PC-3 (cell line): ENCODE data around the gene ZNF18. TPM values are rescaled to one million over a fixed set of nuclear protein-coding genes. Genes with fewer than 3 reads are reported as not detected.
"Not testable (repeated sequence)": the region's sequence is repeated elsewhere in the genome, so short reads cannot be mapped to it uniquely, and the experiment has no call there.

ENCODE experiments used
- ATAC-seq: fragments of 200-7000 bp; cut with Tn5 transposase; 2 replicates; pipeline ENCODE4 v1.9.1; 2020; ENCODE audit warnings: mild to moderate bottlenecking, moderate library complexity
- BruUV-seq: library from RNA; stranded (reverse); fragments of 400-500 nt; replicated peaks from 2 replicates; lab custom pipeline; 2021; lab: Mats Ljungman, UMichigan
- CTCF ChIA-PET: fragments of 300-600 bp; sonication (Branson Sonifier 250); formaldehyde crosslinking; loops from one replicate; lab custom pipeline; 2022; ENCODE audit warnings: antibody characterized with exemption; lab: Charles Lee
- POLR2A ChIA-PET: fragments of 300-600 bp; sonication (Branson Sonifier 250); formaldehyde crosslinking; loops from one replicate; lab custom pipeline; 2022; ENCODE audit warnings: antibody characterized with exemption; ENCODE audit not compliant: unreplicated experiment; lab: Charles Lee
- DNase-seq: peaks from one replicate; pipeline ENCODE4 v3.0.0-alpha.2; 2015
- H2AFZ ChIP-seq: fragments of 300-600 bp; sonication (generic); 2 replicates; pipeline ENCODE4 v1.6.0; 2016; ENCODE audit warnings: antibody characterized with exemption, low read length
- H3F3A ChIP-seq: fragments of 300-600 bp; sonication (generic); one replicate; pipeline ENCODE4 v1.6.0; 2017; ENCODE audit warnings: antibody characterized with exemption, low read length, control low read depth, mild to moderate bottlenecking; ENCODE audit not compliant: unreplicated experiment
- H3K27ac ChIP-seq: fragments of 300-600 bp; sonication (generic); 2 replicates; pipeline ENCODE4 v1.5.1; 2016; ENCODE audit warnings: mild to moderate bottlenecking, low read length
- H3K27me3 ChIP-seq: fragments of 300-600 bp; sonication (generic); 2 replicates; pipeline ENCODE4 v1.6.1; 2016; ENCODE audit warnings: low read length, mixed read lengths
- H3K36me3 ChIP-seq: fragments of 300-600 bp; sonication (generic); 2 replicates; pipeline ENCODE4 v1.6.1; 2016; ENCODE audit warnings: low read depth, mixed run types, low read length, mixed read lengths
- H3K4me1 ChIP-seq: fragments of 300-600 bp; sonication (generic); 2 replicates; pipeline ENCODE4 v1.5.1; 2016; ENCODE audit warnings: low read length; ENCODE audit not compliant: insufficient read depth
- H3K4me2 ChIP-seq: fragments of 300-600 bp; sonication (generic); 2 replicates; pipeline ENCODE4 v1.6.0; 2016; ENCODE audit warnings: low read length
- H3K4me3 ChIP-seq: fragments of 300-600 bp; sonication (generic); 2 replicates; pipeline ENCODE4 v1.5.1; 2016; ENCODE audit warnings: mild to moderate bottlenecking, low read length, mixed read lengths
- H3K79me2 ChIP-seq: fragments of 300-600 bp; sonication (generic); 2 replicates; pipeline ENCODE4 v1.6.1; 2017; ENCODE audit warnings: low read length, mixed read lengths
- H3K9ac ChIP-seq: fragments of 300-600 bp; sonication (generic); 2 replicates; pipeline ENCODE4 v1.6.0; 2016; ENCODE audit warnings: mild to moderate bottlenecking, low read length
- H3K9me2 ChIP-seq: fragments of 300-600 bp; sonication (generic); replicated peaks from 2 replicates; pipeline ENCODE4 v1.6.1; 2016; ENCODE audit warnings: mixed run types, low read length, mixed read lengths
- H3K9me3 ChIP-seq: fragments of 300-600 bp; sonication (generic); 2 replicates; pipeline ENCODE4 v1.6.1; 2016; ENCODE audit warnings: low read length, mixed read lengths
- H4K20me1 ChIP-seq: fragments of 300-600 bp; sonication (generic); 2 replicates; pipeline ENCODE4 v1.6.1; 2016; ENCODE audit warnings: low read length, mixed read lengths
- CTCF ChIP-seq: fragments of 300-600 bp; sonication (generic); conservative IDR thresholded peaks from 2 replicates; pipeline ENCODE4 v1.5.1; 2017; ENCODE audit warnings: antibody characterized with exemption, low read depth, mild to moderate bottlenecking, low read length
- EZH2 ChIP-seq: fragments of 300-600 bp; sonication (generic); IDR thresholded peaks from one replicate; pipeline ENCODE4 v1.6.1; 2017; ENCODE audit warnings: antibody characterized with exemption, mild to moderate bottlenecking, low read length; ENCODE audit not compliant: unreplicated experiment
- EZH2phosphoT487 ChIP-seq: fragments of 300-600 bp; sonication (generic); IDR thresholded peaks from 2 replicates; pipeline ENCODE4 v1.6.1; 2018; ENCODE audit warnings: mild to moderate bottlenecking, antibody characterized with exemption, low read length, borderline replicate concordance
- intact Hi-C: fragments of 100-400 bp; cut with micrococcal nuclease; formaldehyde crosslinking; loops from 2 replicates; pipeline ENCODE4 v1.9.0; 2023
- total RNA-seq: library from RNA; depleted of rRNA; stranded (reverse); fragments of >200 nt; gene quantifications from 2 replicates; pipeline ENCODE4 v1.2.3, GENCODE V29; 2014

ZNF18 gene
- total RNA-seq, 1 experiment from 2014 or later, result 10.1 TPM

- Histone ChIP-seq H3F3A (no peaks in the 10 kb centered on the region), H3K36me3 (0 out of 2 replicates have a peak, but pooled peaks cover 2% of the 10 kb centered on the region), H3K4me3 (no peak overlapping the region), H3K9me2 (no peaks in the 10 kb centered on the region), H2AFZ (no peak overlapping the region), H3K4me2 (no peak overlapping the region), H3K79me2 (no peaks in the 10 kb centered on the region), H3K27me3 (no peaks in the 10 kb centered on the region), H3K27ac (no peak overlapping the region), H4K20me1 (no peaks in the 10 kb centered on the region), H3K9me3 (no peaks in the 10 kb centered on the region), H3K4me1 (no peaks in the 10 kb centered on the region), H3K9ac (no peak overlapping the region)
- TF ChIP-seq EZH2phosphoT487 (no peak), EZH2 (no peak), CTCF (peak; percentile 75)
- ChIA-PET CTCF (interaction anchor here (0.5 kb wide), 1 partner anchor 121 kb away, joined by 5 read pairs; no protein-coding TSS in a partner anchor), POLR2A (interaction anchor here (0.6 kb wide), 1 partner anchor 25 kb away, joined by 7 read pairs; no protein-coding TSS in a partner anchor)
- ATAC-seq (no peak), DNase-seq (peak; percentile 41)
- intact Hi-C loops, result no loop called here
- BruUV-seq, result no TSS peak
Measured at GRCh38 chr17:11980813-11981212, 16.5 kb downstream of the ZNF18 start.

- H3K9ac ChIP-seq, result no peak overlapping the region
- no peaks in the 10 kb centered on the region for H3F3A ChIP-seq
- no peaks in the 10 kb centered on the region for H4K20me1 ChIP-seq
- H3K9me2 ChIP-seq, result no peaks in the 10 kb centered on the region
- POLR2A ChIA-PET, result no interaction called here
- H3K4me3 ChIP-seq, result no peak overlapping the region
- no peak for DNase-seq
- TF ChIP-seq EZH2 (no peak), EZH2phosphoT487 (no peak), CTCF (no peak)
- H3K79me2 ChIP-seq, result no peaks in the 10 kb centered on the region
- H2AFZ ChIP-seq, result no peak overlapping the region
- BruUV-seq, result no TSS peak
- no peaks in the 10 kb centered on the region for H3K9me3 ChIP-seq
- intact Hi-C loops, result no loop called here
- H3K27me3 ChIP-seq, result no peaks in the 10 kb centered on the region
- no peak overlapping the region for H3K4me2 ChIP-seq
- no peak for ATAC-seq
- no peak overlapping the region for H3K27ac ChIP-seq
- no peaks in the 10 kb centered on the region for H3K4me1 ChIP-seq
- CTCF ChIA-PET, result no interaction called here
- H3K36me3 ChIP-seq, result 0 out of 2 replicates have a peak, but pooled peaks cover 2% of the 10 kb centered on the region
Measured at GRCh38 chr17:11979795-11980194, 17.5 kb downstream of the ZNF18 start.

GRCh38 chr17:11972741-11973140, 24.5 kb downstream of the ZNF18 start:
- H3K9ac ChIP-seq, H3F3A ChIP-seq, H3K79me2 ChIP-seq, H3K36me3 ChIP-seq, BruUV-seq, H3K4me3 ChIP-seq, H2AFZ ChIP-seq, ATAC-seq, POLR2A ChIA-PET, H3K4me1 ChIP-seq, CTCF ChIA-PET, H4K20me1 ChIP-seq, intact Hi-C loops, H3K4me2 ChIP-seq, H3K9me2 ChIP-seq, H3K27ac ChIP-seq, DNase-seq, H3K9me3 ChIP-seq, H3K27me3 ChIP-seq: not testable (repeated sequence)
